ENCODE measurements around the gene METTL25. TPM values are rescaled to one million over a fixed set of nuclear protein-coding genes. Genes with fewer than 3 reads are reported as not detected.

The METTL25 gene
- total and polyA plus RNA-seq, 2 of the 8 experiments (the other 6 are each of a cell fraction or from before 2014, with no cell fraction given), result 2.4 to 8.3 TPM

- Histone ChIP-seq H3K4me2 (ENCODE audit: insufficient read depth in 1 of 2, low read depth in 2 of 2, low read length in 2 of 2) (no peak overlapping the region), H3K79me1 (ENCODE audit: low read depth, low read length) (no peaks in the 10 kb centered on the region), H3K9ac (replicated peaks in 1 of 4; ENCODE audit: extremely low read depth in 1 of 4, low read depth in 3 of 4, low read length in 3 of 4) (no peak overlapping the region), H4K20me1 (replicated peaks in 1 of 2; ENCODE audit: control insufficient read depth in 1 of 2, insufficient read depth in 2 of 2, low read length in 2 of 2) (peaks cover 0 to 1% of the 10 kb centered on the region in 2 experiments), H2BK15ac (ENCODE audit: low read length) (no peak overlapping the region), H3K9me3 (ENCODE audit: insufficient read depth in 2 of 2, low read depth in 1 of 2, low read length in 1 of 2) (no peaks in the 10 kb centered on the region), H3K36me3 (ENCODE audit: control insufficient read depth in 2 of 4, insufficient read depth in 4 of 4, low read length in 3 of 4) (no peaks in the 10 kb centered on the region), H3K23me2 (ENCODE audit: low read depth, low read length) (no peaks in the 10 kb centered on the region), H2BK5ac (ENCODE audit: low read depth, low read length) (no peak overlapping the region), H4K5ac (ENCODE audit: insufficient read length, low read depth, low read length) (no peak overlapping the region), H3K23ac (ENCODE audit: insufficient read length) (no peak overlapping the region), H2BK20ac (ENCODE audit: low read length) (no peak overlapping the region), H2AFZ (ENCODE audit: low read length) (no peak overlapping the region), H3K27me3 (replicated peaks in 1 of 4; ENCODE audit: control insufficient read depth in 3 of 4, extremely low read depth in 1 of 4, insufficient read depth in 3 of 4, low read length in 3 of 4) (peaks cover 0 to 1% (median 0%) of the 10 kb centered on the region in 4 experiments; a peak in 1 of 7 replicates), H2AK5ac (ENCODE audit: low read depth, low read length) (no peak overlapping the region), H4K91ac (replicated peaks; ENCODE audit: insufficient read length, low read length) (no peak overlapping the region), H3K27ac (ENCODE audit: low read depth, low read length) (no peak overlapping the region), H3K18ac (ENCODE audit: extremely low read depth, low read length) (no peak overlapping the region), H3K4ac (replicated peaks; ENCODE audit: insufficient read length, low read depth, low read length) (no peak overlapping the region), H3K4me3 (ENCODE audit: extremely low read depth in 1 of 4, insufficient read depth in 2 of 4, low read depth in 3 of 4, low read length in 4 of 4) (no peak overlapping the region), H2BK120ac (replicated peaks; ENCODE audit: low read depth, low read length) (no peak overlapping the region), H2BK12ac (ENCODE audit: low read depth, low read length) (no peak overlapping the region), H3K14ac (ENCODE audit: insufficient read length) (no peak overlapping the region), H3K56ac (replicated peaks; ENCODE audit: insufficient read length, low read depth, low read length) (no peak overlapping the region), H4K8ac (ENCODE audit: extremely low read depth, insufficient read depth, low read length) (no peak overlapping the region), H3K79me2 (ENCODE audit: control insufficient read depth in 1 of 2, insufficient read depth in 2 of 2, low read length in 2 of 2) (no peaks in the 10 kb centered on the region), H3K4me1 (replicated peaks in 1 of 4; ENCODE audit: control insufficient read depth in 3 of 4, insufficient read depth in 4 of 4, low read length in 3 of 4) (no peaks in the 10 kb centered on the region)
- FAIRE-seq (no peak), DNase-seq (ENCODE audit: low read depth in 1 of 2, low spot score in 2 of 2) (no peak)
- ChIA-PET POLR2A (ENCODE audit: partially characterized antibody) (no interaction called here), CTCF (ENCODE audit: partially characterized antibody) (interaction anchor here (0.5 to 1.7 kb wide), 7 partner anchors 8 to 249 kb away, joined by 3 to 6 read pairs (median 3); partner anchors contain the start of genes CCDC59 and METTL25)
- WGBS, 2 experiments (ENCODE audit: extremely low coverage in 1 of 2, insufficient coverage in 1 of 2, insufficient read length in 1 of 2, insufficient replicate concordance in 2 of 2, low coverage in 1 of 2, low lambda C conversion rate in 2 of 2, missing lambda C conversion rate in 1 of 2), result 78% methylated on average over 2 of the region's 2 CpGs; no CpG with 5 or more reads in 1 of the 2 experiments
- TF ChIP-seq CTCF (IDR thresholded peaks at IDR 0.05; ENCODE audit: control extremely low read depth in 1 of 3, insufficient read depth in 1 of 3, low read depth in 1 of 3, low read length in 3 of 3) (peak in 2 of 3 experiments; percentile 10 to 36; a peak in 2 of 4 replicates), TBP (IDR thresholded peaks at IDR 0.05; ENCODE audit: low read depth, low read length) (no peak), RAD21 (IDR thresholded peaks at IDR 0.05 in 1 of 2, conservative IDR thresholded peaks at IDR 0.05 in 1 of 2; ENCODE audit: low read depth in 2 of 2, low read length in 2 of 2) (peak; percentile 51 to 54)
These were observed 25.7 kb downstream of the METTL25 start for GRCh38 chr12:82383930-82384552.
